Measurements from ENCODE around the gene IL1RN. TPM values are rescaled to one million over a fixed set of nuclear protein-coding genes. Genes with fewer than 3 reads are reported as not detected.

Gene IL1RN
- total RNA-seq, 1 experiment from 2014 or later = not detected

DNA sequence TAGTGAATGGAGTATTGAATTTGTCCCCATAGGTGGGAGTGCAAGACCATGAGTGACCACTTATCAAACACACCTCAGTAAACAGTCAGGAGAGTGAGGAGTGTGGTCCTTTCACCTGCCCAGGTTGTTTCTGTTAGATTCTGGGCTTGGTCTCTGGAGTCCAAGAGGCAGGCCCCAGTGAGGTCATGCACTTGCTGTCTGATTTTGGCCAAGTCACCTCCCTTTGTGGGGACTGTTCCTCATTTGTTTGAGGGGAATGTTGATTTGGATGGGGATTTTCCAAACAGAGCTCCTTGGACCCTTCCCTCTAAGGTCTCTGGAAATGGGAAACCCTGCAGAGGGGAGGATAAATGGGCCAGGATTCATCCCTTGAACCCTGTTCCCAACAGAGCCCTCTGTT is 7.3 kb downstream of the IL1RN start:
- in situ Hi-C loops (cut with HindIII; ENCODE audit: low pct_unique_long_range_greater_than_20kb, low sequenced_read_pairs) = no loop called here
- ATAC-seq (no peak), DNase-seq (ENCODE audit: low read depth, low spot score) (no peak)
- CTCF ChIA-PET = no interaction called here
- H3K9me3 ChIP-seq (ENCODE audit: control insufficient read depth, insufficient read depth, low read depth, low read length) = no peaks in the 10 kb centered on the region
- intact Hi-C loops (cut with micrococcal nuclease; ENCODE audit: unreplicated experiment) = loop anchor here (5.0 kb wide), 3 partner anchors 68 to 258 kb away; no protein-coding TSS in a partner anchor
- no peak overlapping the region for H3K27ac ChIP-seq (ENCODE audit: low read length)
- no peaks in the 10 kb centered on the region for H3K4me1 ChIP-seq (ENCODE audit: control insufficient read depth, insufficient read depth, low read length)
- no TSS peak for BruUV-seq (replicated peaks)
- no peak overlapping the region for H3K4me3 ChIP-seq (ENCODE audit: low read depth in 2 of 2, low read length in 2 of 2)
- TF ChIP-seq SIN3A (IDR thresholded peaks at IDR 0.05; ENCODE audit: borderline replicate concordance, insufficient read depth, low read depth, low read length) = no peak
- H3K36me3 ChIP-seq (ENCODE audit: control insufficient read depth, insufficient read depth, low read length) = no peaks in the 10 kb centered on the region
- H3K27me3 ChIP-seq (ENCODE audit: control insufficient read depth, insufficient read depth, low read length) = no peaks in the 10 kb centered on the region
- POLR2A ChIA-PET = no interaction called here

- DNase-seq (ENCODE audit: low read depth, low spot score) = no peak
- Histone ChIP-seq H3K4me1 (ENCODE audit: control insufficient read depth, insufficient read depth, low read length) (no peaks in the 10 kb centered on the region), H3K9me3 (ENCODE audit: control insufficient read depth, insufficient read depth, low read depth, low read length) (no peaks in the 10 kb centered on the region), H3K27ac (ENCODE audit: low read length) (no peak overlapping the region), H3K4me3 (ENCODE audit: low read depth in 2 of 2, low read length in 2 of 2) (no peak overlapping the region), H3K27me3 (ENCODE audit: control insufficient read depth, insufficient read depth, low read length) (no peaks in the 10 kb centered on the region), H3K36me3 (ENCODE audit: control insufficient read depth, insufficient read depth, low read length) (no peaks in the 10 kb centered on the region)
- TF ChIP-seq REST (IDR thresholded peaks at IDR 0.05; ENCODE audit: insufficient read depth in 1 of 2, low read depth in 2 of 2, low read length in 1 of 2) = no peak
- TF ChIP-seq POLR2AphosphoS5 (IDR thresholded peaks at IDR 0.05; ENCODE audit: low read depth, low read length) = no peak
- no peak for TF ChIP-seq CTCF (IDR thresholded peaks at IDR 0.05)
- TF ChIP-seq SIN3A (IDR thresholded peaks at IDR 0.05; ENCODE audit: borderline replicate concordance, insufficient read depth, low read depth, low read length) = no peak
- TF ChIP-seq TCF7L2 (IDR thresholded peaks at IDR 0.05; ENCODE audit: low read depth, low read length) = no peak
- no peak for ATAC-seq
- in situ Hi-C loops (cut with HindIII; ENCODE audit: low pct_unique_long_range_greater_than_20kb, low sequenced_read_pairs) (no loop called here), intact Hi-C loops (cut with micrococcal nuclease; ENCODE audit: unreplicated experiment) (loop anchor here (5.0 kb wide), 3 partner anchors 67 to 257 kb away; no protein-coding TSS in a partner anchor)
- ChIA-PET POLR2A (no interaction called here), CTCF (no interaction called here)
- BruUV-seq (replicated peaks) = no TSS peak
Measured at GRCh38 chr2:113135317-113135716, 7.9 kb downstream of the IL1RN start.
